Mesothelial cell of epicardium (in vitro differentiated cells): ENCODE data around the gene MEIG1. TPM values are rescaled to one million over a fixed set of nuclear protein-coding genes. Genes with fewer than 3 reads are reported as not detected.
"Not testable (repeated sequence)": the region's sequence is repeated elsewhere in the genome, so short reads cannot be mapped to it uniquely, and the experiment has no call there.

Experiments used
- DNase-seq, 2 experiments: peaks; one replicate each; pipeline ENCODE4 v3.0.0; 2021; ENCODE audit warnings: low spot score in 2 of 2; ENCODE audit not compliant: unreplicated experiment in 2 of 2
- H3K27ac Mint-ChIP-seq: 2 replicates; pipeline ENCODE4 v1.8.0; 2021; ENCODE audit warnings: mixed read lengths
- H3K27me3 Mint-ChIP-seq: 2 replicates; pipeline ENCODE4 v1.8.0; 2021; ENCODE audit warnings: low read depth, mixed read lengths
- H3K36me3 Mint-ChIP-seq: 2 replicates; pipeline ENCODE4 v1.8.0; 2021; ENCODE audit warnings: mixed read lengths
- H3K4me1 Mint-ChIP-seq: 2 replicates; pipeline ENCODE4 v1.8.0; 2021; ENCODE audit warnings: mixed read lengths
- H3K4me3 Mint-ChIP-seq: 2 replicates; pipeline ENCODE4 v1.8.0; 2021; ENCODE audit warnings: mild to moderate bottlenecking, moderate library complexity, mixed read lengths
- H3K9me3 Mint-ChIP-seq: 2 replicates; pipeline ENCODE4 v1.8.0; 2021; ENCODE audit warnings: mixed read lengths
- CTCF ChIP-seq: fragments of 200-600 bp; sonication (generic); IDR thresholded peaks from one replicate; pipeline ENCODE4 v1.5.0; 2021; ENCODE audit warnings: antibody characterized with exemption; ENCODE audit not compliant: unreplicated experiment
- total RNA-seq: library from RNA; stranded (reverse); gene quantifications from 3 replicates; pipeline ENCODE4 v1.2.1, GENCODE V29; 2021

Gene MEIG1
- total RNA-seq, 1 donor from 2014 or later: 0.56 TPM

DNA sequence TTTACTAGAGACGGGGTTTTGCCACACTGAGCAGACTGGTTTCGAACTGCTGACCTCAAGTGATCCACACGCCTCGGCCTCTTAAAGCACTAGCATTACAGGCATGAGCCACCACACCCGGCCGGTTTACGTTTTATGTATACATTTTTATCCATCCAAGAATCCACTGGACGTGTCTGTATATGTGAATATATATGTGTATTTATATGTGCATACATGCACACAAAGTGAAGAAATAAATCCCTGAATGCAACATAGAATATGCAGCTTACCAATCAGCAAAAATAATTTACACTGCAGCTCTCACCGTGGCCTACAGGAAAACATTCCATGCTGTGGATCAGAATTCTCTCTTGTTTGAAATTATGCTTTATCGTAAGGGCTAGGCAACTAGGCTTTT is 28.6 kb upstream of the MEIG1 start:
- TF ChIP-seq CTCF: no peak
- H3K9me3 Mint-ChIP-seq: no peaks in the 10 kb centered on the region
- no peak for DNase-seq
- no peak overlapping the region for H3K27ac Mint-ChIP-seq
- H3K36me3 Mint-ChIP-seq: peaks cover 35% of the 10 kb centered on the region
- no peak overlapping the region for H3K4me3 Mint-ChIP-seq
- H3K27me3 Mint-ChIP-seq: no peaks in the 10 kb centered on the region
- H3K4me1 Mint-ChIP-seq: no peaks in the 10 kb centered on the region

DNA sequence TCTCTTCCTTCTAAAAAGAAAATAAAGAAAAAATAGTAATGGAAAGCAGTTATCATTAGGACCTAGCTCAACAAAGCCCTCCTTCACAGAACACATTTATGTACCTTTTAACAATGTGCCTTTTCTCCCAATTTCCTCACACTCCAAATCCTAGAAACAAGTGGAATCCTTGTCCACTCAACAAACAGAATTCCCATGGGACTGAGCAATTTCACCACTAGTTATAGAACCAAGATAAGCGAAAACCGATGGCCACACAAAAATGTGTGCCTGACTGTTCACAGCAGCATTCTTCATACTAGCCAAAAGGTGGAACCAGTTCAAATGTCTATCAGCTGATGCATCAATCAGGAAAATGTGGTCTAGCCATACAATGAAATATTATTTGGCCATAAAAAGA is 22.6 kb upstream of the MEIG1 start:
- Mint-ChIP-seq H3K4me3 (no peak overlapping the region), H3K9me3 (no peaks in the 10 kb centered on the region), H3K27ac (no peak overlapping the region), H3K36me3 (peaks cover 33% of the 10 kb centered on the region), H3K27me3 (no peaks in the 10 kb centered on the region), H3K4me1 (no peaks in the 10 kb centered on the region)
- TF ChIP-seq CTCF: no peak
- DNase-seq: no peak

DNA sequence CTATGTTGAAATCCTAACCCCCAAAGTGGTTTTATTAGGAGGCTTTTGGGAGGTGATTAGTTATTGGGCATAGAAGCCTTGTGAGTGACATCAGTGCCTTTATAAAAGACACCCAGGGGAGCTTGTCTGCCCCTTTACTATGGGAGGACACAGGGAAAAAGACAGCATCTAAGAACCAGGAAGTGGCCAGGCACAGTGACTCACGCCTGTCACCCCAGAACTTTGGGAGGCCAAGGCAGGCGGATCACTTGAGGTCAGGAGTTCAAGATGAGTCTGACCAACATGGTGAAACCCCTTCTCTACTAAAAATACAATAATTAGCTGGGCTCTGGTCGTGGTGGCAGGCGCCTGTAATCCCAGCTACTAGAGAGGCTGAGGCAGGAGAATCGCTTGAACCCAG is 20.2 kb upstream of the MEIG1 start:
- H3K36me3 Mint-ChIP-seq: peaks cover 22% of the 10 kb centered on the region
- not testable (repeated sequence) for DNase-seq, H3K4me1 Mint-ChIP-seq

DNA sequence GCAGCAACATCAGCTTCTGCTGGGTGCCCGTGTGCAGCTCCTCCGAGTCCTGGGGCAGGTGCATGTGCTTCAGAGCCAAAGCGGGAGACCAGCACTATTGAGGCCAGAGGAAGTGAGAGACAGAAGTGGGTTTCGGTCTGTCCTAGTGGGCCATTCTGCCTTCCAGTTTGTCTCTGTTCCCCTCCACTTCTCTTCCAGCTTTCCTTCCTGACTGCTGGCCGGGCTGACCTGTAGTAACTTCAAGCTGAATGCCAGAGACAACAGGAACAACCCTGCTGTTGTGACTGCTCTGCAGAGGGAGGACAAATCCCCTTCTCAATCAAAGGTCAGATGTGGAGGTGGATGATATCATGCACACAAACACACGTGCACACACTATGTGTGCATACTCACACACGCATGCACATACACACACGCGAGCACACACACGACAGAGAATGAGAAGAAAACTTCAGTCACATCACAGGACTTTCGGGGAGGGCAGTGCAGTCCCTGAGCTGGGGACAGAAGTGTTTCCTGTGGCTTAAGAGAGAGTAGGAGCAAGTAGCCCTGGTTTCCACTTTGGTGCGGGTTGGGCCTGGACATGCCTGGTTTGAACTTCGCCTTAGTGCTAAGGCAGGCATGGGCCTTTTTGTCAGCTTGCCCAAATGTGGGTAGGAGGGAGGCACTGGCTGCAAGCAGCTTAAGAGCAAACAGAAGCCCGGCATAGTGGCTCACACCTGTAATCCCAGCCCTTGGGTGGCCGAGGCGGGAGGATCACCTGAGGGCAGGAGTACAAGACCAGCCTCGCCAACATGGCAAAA is 16.8 kb upstream of the MEIG1 start:
- not testable (repeated sequence) for H3K4me3 Mint-ChIP-seq, H3K27ac Mint-ChIP-seq, H3K27me3 Mint-ChIP-seq, H3K9me3 Mint-ChIP-seq, H3K4me1 Mint-ChIP-seq, DNase-seq
- H3K36me3 Mint-ChIP-seq: peaks cover 19% of the 10 kb centered on the region

More for the DNA sequence above, 20.2 kb upstream of the MEIG1 start:
- H3K27me3 Mint-ChIP-seq, H3K27ac Mint-ChIP-seq, H3K4me3 Mint-ChIP-seq, H3K9me3 Mint-ChIP-seq: not testable (repeated sequence)

DNA sequence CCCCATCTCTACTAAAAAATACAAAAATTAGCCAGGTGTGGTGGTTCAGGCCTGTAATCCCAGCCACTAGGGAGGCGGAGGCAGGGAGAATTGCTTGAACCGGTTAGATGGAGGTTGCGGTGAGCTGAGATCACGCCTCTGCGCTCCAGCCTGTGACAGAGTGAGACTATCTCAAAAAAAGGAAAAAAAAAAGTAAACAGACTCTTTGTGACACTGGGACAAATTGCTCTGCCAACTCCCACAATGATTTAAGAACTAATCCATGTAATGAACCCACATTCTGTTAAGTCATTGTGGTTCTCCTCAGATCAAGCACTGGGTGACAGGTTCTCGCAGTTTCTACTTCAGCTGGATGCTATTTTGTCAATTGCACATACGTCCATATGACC is 16.2 kb upstream of the MEIG1 start:
- H3K27ac Mint-ChIP-seq, H3K27me3 Mint-ChIP-seq, DNase-seq, H3K4me1 Mint-ChIP-seq, H3K4me3 Mint-ChIP-seq, H3K9me3 Mint-ChIP-seq: not testable (repeated sequence)
- peaks cover 20% of the 10 kb centered on the region for H3K36me3 Mint-ChIP-seq

DNA sequence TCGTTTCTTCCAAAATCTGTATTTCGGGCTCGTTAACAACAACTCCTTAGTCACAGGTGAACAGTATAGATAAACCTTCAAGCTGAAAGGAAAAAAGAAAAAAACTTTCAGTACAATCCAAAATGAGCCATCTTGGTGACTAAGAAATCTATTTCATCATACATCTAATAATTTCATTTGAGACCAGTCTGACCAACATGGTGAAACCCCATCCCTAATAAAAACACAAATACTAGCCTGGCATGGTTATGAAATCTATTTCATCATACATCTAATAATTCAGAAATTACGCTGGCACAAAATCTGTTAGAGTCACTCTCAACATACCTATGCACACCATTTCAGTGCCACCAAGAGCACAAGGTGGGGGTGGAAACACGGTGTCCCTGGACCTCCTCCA is 14.1 kb upstream of the MEIG1 start:
- DNase-seq: no peak
- H3K27me3 Mint-ChIP-seq: no peaks in the 10 kb centered on the region
- H3K4me1 Mint-ChIP-seq: no peaks in the 10 kb centered on the region
- no peak for TF ChIP-seq CTCF
- H3K27ac Mint-ChIP-seq: no peak overlapping the region
- peaks cover 16% of the 10 kb centered on the region for H3K36me3 Mint-ChIP-seq
- no peak overlapping the region for H3K4me3 Mint-ChIP-seq
- H3K9me3 Mint-ChIP-seq: no peaks in the 10 kb centered on the region

DNA sequence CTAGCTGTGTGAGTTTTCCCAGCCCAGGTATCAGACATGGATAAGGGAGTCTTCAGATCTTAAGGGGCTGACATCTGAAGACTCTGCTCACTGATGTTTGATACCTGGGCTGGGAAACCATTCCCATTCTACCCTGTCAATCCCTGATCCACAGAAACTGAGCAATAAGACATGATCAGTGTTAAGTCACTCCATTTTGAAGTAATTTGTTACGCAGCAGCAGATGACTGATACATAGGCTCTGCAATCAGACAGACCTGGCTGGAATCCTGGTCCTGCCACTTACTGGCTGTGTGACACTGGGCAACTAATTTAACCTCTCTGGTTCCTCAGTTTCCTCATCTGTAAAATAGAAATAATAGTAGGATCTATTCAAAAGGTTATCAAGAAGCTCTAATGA is 11.9 kb upstream of the MEIG1 start:
- no peak for TF ChIP-seq CTCF
- DNase-seq: no peak
- H3K9me3 Mint-ChIP-seq: no peaks in the 10 kb centered on the region
- no peaks in the 10 kb centered on the region for H3K27me3 Mint-ChIP-seq
- H3K4me1 Mint-ChIP-seq: peaks cover 2% of the 10 kb centered on the region
- H3K36me3 Mint-ChIP-seq: peaks cover 15% of the 10 kb centered on the region
- no peak overlapping the region for H3K27ac Mint-ChIP-seq
- no peak overlapping the region for H3K4me3 Mint-ChIP-seq
